Duodenal mucosa (tissue), 2 donors: ENCODE measurements around the gene LIN7B.

Source experiments
- H3K27ac ChIP-seq: one replicate; pipeline ENCODE4 v1.7.0; 2013; ENCODE audit warnings: low read depth, low read length
- H3K27me3 ChIP-seq, 2 donors: one replicate each; pipeline ENCODE4 v1.7.0; 2013; ENCODE audit warnings: low read length in 2 of 2, control low read depth in 1 of 2; ENCODE audit not compliant: insufficient read depth in 2 of 2, control insufficient read depth in 1 of 2
- H3K36me3 ChIP-seq, 2 donors: one replicate each; pipeline ENCODE4 v1.7.0; 2013; ENCODE audit warnings: low read length in 2 of 2, control low read depth in 1 of 2; ENCODE audit not compliant: insufficient read depth in 2 of 2, control insufficient read depth in 1 of 2
- H3K4me1 ChIP-seq, 2 donors: one replicate each; pipeline ENCODE4 v1.7.0; 2013; ENCODE audit warnings: low read length in 2 of 2, control low read depth in 1 of 2; ENCODE audit not compliant: insufficient read depth in 2 of 2, control insufficient read depth in 1 of 2
- H3K4me3 ChIP-seq, 2 donors: one replicate each; pipeline ENCODE4 v1.7.0; 2013; ENCODE audit warnings: low read length in 2 of 2, low read depth in 1 of 2
- H3K9ac ChIP-seq, 2 donors: one replicate each; pipeline ENCODE4 v1.7.0; 2013; ENCODE audit warnings: low read length in 2 of 2, low read depth in 1 of 2
- H3K9me3 ChIP-seq, 2 donors: one replicate each; pipeline ENCODE4 v1.7.0; 2013; ENCODE audit warnings: low read length in 2 of 2, control low read depth in 1 of 2; ENCODE audit not compliant: control insufficient read depth in 1 of 2

Gene LIN7B

GRCh38 chr19:49155005-49155819 is 41.0 kb downstream of the LIN7B start, which contains the start of gene HRC:
HRC (minus strand) TSS chr19:49155396; CDS start chr19:49155237, 159 bp downstream.
- peaks cover 16 to 25% of the 10 kb centered on the region in 2 donors for H3K4me1 ChIP-seq
- H3K9ac ChIP-seq = no peak within 1 kb of the TSS
- H3K27ac ChIP-seq = no peak within 1 kb of the TSS
- no peak within 1 kb of the TSS for H3K4me3 ChIP-seq
- no peaks in the 10 kb centered on the region for H3K9me3 ChIP-seq
- no peaks in the 10 kb centered on the region for H3K27me3 ChIP-seq
- H3K36me3 ChIP-seq = no peaks in the 10 kb centered on the region

GRCh38 chr19:49155820-49156346 is 41.7 kb downstream of the LIN7B start:
- H3K9me3 ChIP-seq = no peaks in the 10 kb centered on the region
- no peak overlapping the region for H3K27ac ChIP-seq
- H3K36me3 ChIP-seq = no peaks in the 10 kb centered on the region
- H3K4me3 ChIP-seq = no peak overlapping the region
- H3K27me3 ChIP-seq = no peaks in the 10 kb centered on the region
- H3K9ac ChIP-seq = no peak overlapping the region
- peaks cover 22 to 31% of the 10 kb centered on the region in 2 donors for H3K4me1 ChIP-seq

- no peaks in the 10 kb centered on the region for H3K27me3 ChIP-seq
- H3K27ac ChIP-seq = peak within 1 kb of the TSS; percentile 93
- H3K9me3 ChIP-seq = no peaks in the 10 kb centered on the region
- peak within 1 kb of the TSS; percentile 73 to 79 for H3K4me3 ChIP-seq
- no peaks in the 10 kb centered on the region for H3K36me3 ChIP-seq
- H3K4me1 ChIP-seq = peaks cover 17 to 28% of the 10 kb centered on the region in 2 donors
- peak within 1 kb of the TSS; percentile 77 to 86 for H3K9ac ChIP-seq
Measured at GRCh38 chr19:49157445-49158224, 43.5 kb downstream of the LIN7B start, which contains the start of gene TRPM4. TRPM4 (plus strand) TSS chr19:49157792; CDS start chr19:49157867, 75 bp downstream.

- peak overlapping the region; percentile 28 to 40 for H3K4me3 ChIP-seq
- no peak overlapping the region for H3K9ac ChIP-seq
- H3K27me3 ChIP-seq = no peaks in the 10 kb centered on the region
- H3K36me3 ChIP-seq = no peaks in the 10 kb centered on the region
- H3K9me3 ChIP-seq = no peaks in the 10 kb centered on the region
- H3K27ac ChIP-seq = no peak overlapping the region
- peaks cover 26 to 31% of the 10 kb centered on the region in 2 donors for H3K4me1 ChIP-seq
Measured at GRCh38 chr19:49160450-49161189, 46.5 kb downstream of the LIN7B start.

GRCh38 chr19:49161987-49162386 is 47.8 kb downstream of the LIN7B start:
- H3K36me3 ChIP-seq = no peaks in the 10 kb centered on the region
- peaks cover 28 to 33% of the 10 kb centered on the region in 2 donors for H3K4me1 ChIP-seq
- H3K4me3 ChIP-seq = no peak overlapping the region
- no peaks in the 10 kb centered on the region for H3K27me3 ChIP-seq
- H3K9me3 ChIP-seq = no peaks in the 10 kb centered on the region
- no peak overlapping the region for H3K9ac ChIP-seq
- H3K27ac ChIP-seq = no peak overlapping the region

- Histone ChIP-seq H3K36me3 (peaks cover 0 to 11% of the 10 kb centered on the region in 2 donors), H3K4me1 (peaks cover 19 to 23% of the 10 kb centered on the region in 2 donors), H3K9ac (no peak overlapping the region), H3K9me3 (no peaks in the 10 kb centered on the region), H3K27me3 (no peaks in the 10 kb centered on the region), H3K4me3 (no peak overlapping the region), H3K27ac (no peak overlapping the region)
Measured at GRCh38 chr19:49165111-49165750, 51.1 kb downstream of the LIN7B start.

- Histone ChIP-seq H3K9ac (no peak overlapping the region), H3K9me3 (no peaks in the 10 kb centered on the region), H3K27ac (no peak overlapping the region), H3K4me1 (peaks cover 16 to 21% of the 10 kb centered on the region in 2 donors), H3K4me3 (no peak overlapping the region), H3K36me3 (peaks cover 0 to 14% of the 10 kb centered on the region in 2 donors), H3K27me3 (no peaks in the 10 kb centered on the region)
Measured at GRCh38 chr19:49165865-49166301, 51.7 kb downstream of the LIN7B start.

GRCh38 chr19:49167857-49168409 is 53.8 kb downstream of the LIN7B start:
- H3K27ac ChIP-seq = no peak overlapping the region
- H3K9ac ChIP-seq = no peak overlapping the region
- no peak overlapping the region for H3K4me3 ChIP-seq
- H3K9me3 ChIP-seq = no peaks in the 10 kb centered on the region
- H3K4me1 ChIP-seq = peaks cover 14 to 17% of the 10 kb centered on the region in 2 donors
- no peaks in the 10 kb centered on the region for H3K27me3 ChIP-seq
- H3K36me3 ChIP-seq = peaks cover 4 to 35% of the 10 kb centered on the region in 2 donors
